ENCODE results near the gene ZDHHC11B.
"Not testable (repeated sequence)": the region's sequence is repeated elsewhere in the genome, so short reads cannot be mapped to it uniquely, and the experiment has no call there.

The ZDHHC11B gene

DNA sequence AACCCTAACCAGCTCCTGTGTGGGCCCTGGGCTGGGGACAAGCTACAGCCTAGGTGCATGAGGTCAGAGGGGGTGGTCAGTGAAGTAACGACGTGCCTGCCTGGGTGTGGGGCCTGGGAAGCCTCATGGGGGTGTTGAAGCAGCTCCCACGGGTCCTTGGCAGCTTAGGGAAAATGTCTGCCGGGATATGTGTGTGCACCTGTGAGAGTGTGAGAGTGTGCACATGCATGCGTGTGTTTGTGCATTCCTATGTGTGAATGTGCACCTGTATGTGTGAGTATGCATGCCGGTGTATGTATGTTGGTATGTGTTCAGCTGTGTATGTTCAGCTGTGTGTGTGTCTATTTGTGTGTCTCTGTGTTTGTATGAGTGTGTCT, 3.3 kb upstream of the ZDHHC11B start:
- not testable (repeated sequence) for H3K36me3 ChIP-seq (ENCODE audit: control insufficient read depth, low read length); H3F3A ChIP-seq (ENCODE audit: control insufficient read depth, insufficient read depth); H3K9me3 ChIP-seq (ENCODE audit: control insufficient read depth, insufficient read depth, low read length); H3K4me1 ChIP-seq (ENCODE audit: control insufficient read depth, low read length); H3K9me2 ChIP-seq (replicated peaks; ENCODE audit: control insufficient read depth, low read length); H4K20me1 ChIP-seq (ENCODE audit: control insufficient read depth, insufficient read depth, low read depth, low read length); H3K79me2 ChIP-seq (ENCODE audit: control insufficient read depth, low read length); H3K4me2 ChIP-seq (ENCODE audit: low read length); H3K4me3 ChIP-seq (ENCODE audit: low read length); H3K27ac ChIP-seq (ENCODE audit: low read depth, low read length)
- H3K27me3 ChIP-seq (ENCODE audit: control insufficient read depth, low read length), result peaks cover 11% of the 10 kb centered on the region

DNA sequence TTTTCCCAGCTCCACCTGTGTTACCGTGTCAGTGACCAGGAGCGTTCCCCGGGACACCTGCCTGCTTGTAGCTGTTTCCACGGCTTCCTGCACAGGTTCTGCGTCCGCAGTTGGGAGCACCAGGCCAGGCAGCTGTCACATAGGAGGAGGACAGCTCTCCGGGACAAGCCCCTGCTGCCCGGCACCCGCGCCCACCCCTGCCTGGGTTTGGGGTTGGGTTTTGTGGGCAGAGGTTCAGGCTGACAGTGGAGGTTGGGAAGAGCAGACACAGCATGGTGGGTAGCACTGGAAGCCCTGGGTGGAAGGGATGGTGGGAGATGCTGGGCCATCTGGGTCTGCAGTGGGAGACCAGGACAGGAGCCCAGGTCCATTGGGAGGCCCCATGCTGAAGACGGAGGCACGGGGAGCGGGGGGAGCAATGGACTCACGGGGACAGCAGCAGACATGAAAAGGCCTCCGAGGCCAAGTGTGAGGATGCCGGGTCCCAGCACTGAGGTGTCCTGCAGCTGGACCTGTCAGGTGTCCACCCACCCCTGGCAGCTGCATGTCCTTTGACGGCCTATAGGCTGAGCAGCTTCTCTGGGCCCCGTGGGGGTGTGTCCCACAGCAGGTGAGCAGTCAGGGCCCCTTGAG, 2.8 kb upstream of the ZDHHC11B start:
- not testable (repeated sequence) for H3K9me3 ChIP-seq (ENCODE audit: control insufficient read depth, insufficient read depth, low read length); H3K4me3 ChIP-seq (ENCODE audit: low read length); H3K27ac ChIP-seq (ENCODE audit: low read depth, low read length); H3K4me2 ChIP-seq (ENCODE audit: low read length); H3K79me2 ChIP-seq (ENCODE audit: control insufficient read depth, low read length); H4K20me1 ChIP-seq (ENCODE audit: control insufficient read depth, insufficient read depth, low read depth, low read length); H3K36me3 ChIP-seq (ENCODE audit: control insufficient read depth, low read length); H3K9me2 ChIP-seq (replicated peaks; ENCODE audit: control insufficient read depth, low read length); H3K4me1 ChIP-seq (ENCODE audit: control insufficient read depth, low read length); H3F3A ChIP-seq (ENCODE audit: control insufficient read depth, insufficient read depth)
- peaks cover 11% of the 10 kb centered on the region for H3K27me3 ChIP-seq (ENCODE audit: control insufficient read depth, low read length)

DNA sequence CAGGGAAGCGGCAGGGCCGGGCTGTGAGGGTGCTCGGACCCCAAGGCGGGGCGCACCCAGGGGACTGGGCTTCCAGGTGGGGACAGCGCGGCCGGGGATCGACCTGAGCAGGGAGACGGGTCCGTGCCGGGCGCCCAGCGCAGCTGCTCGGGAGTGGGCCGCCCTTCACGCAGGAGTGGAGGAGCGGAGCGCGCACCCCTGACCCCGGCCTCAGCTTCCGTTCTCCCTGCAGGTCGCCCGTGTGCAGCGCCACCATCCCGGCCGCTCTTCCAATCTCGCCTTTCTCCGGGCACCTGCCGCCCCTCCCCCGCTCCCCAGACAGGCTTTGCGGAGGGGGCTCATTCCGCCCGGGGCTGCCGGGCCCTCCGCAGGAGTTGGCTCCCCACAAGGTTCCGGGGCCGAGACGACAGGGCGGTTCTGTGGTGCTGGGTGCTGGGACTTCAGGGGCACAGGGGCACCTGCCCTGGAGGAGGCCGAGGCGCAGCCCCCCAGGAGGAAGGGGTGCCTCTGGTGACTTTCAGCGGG, 714 bp upstream of the ZDHHC11B start:
- H4K20me1 ChIP-seq (ENCODE audit: control insufficient read depth, insufficient read depth, low read depth, low read length); H3F3A ChIP-seq (ENCODE audit: control insufficient read depth, insufficient read depth); H3K9me3 ChIP-seq (ENCODE audit: control insufficient read depth, insufficient read depth, low read length); H3K9me2 ChIP-seq (replicated peaks; ENCODE audit: control insufficient read depth, low read length); H3K79me2 ChIP-seq (ENCODE audit: control insufficient read depth, low read length); H3K4me1 ChIP-seq (ENCODE audit: control insufficient read depth, low read length); H3K27ac ChIP-seq (ENCODE audit: low read depth, low read length); H3K36me3 ChIP-seq (ENCODE audit: control insufficient read depth, low read length): not testable (repeated sequence)
- H3K27me3 ChIP-seq (ENCODE audit: control insufficient read depth, low read length), result peaks cover 11% of the 10 kb centered on the region
- H3K4me3 ChIP-seq (ENCODE audit: low read length), result peak overlapping the region; percentile 70
- peak overlapping the region; percentile 68 for H3K4me2 ChIP-seq (ENCODE audit: low read length)

DNA sequence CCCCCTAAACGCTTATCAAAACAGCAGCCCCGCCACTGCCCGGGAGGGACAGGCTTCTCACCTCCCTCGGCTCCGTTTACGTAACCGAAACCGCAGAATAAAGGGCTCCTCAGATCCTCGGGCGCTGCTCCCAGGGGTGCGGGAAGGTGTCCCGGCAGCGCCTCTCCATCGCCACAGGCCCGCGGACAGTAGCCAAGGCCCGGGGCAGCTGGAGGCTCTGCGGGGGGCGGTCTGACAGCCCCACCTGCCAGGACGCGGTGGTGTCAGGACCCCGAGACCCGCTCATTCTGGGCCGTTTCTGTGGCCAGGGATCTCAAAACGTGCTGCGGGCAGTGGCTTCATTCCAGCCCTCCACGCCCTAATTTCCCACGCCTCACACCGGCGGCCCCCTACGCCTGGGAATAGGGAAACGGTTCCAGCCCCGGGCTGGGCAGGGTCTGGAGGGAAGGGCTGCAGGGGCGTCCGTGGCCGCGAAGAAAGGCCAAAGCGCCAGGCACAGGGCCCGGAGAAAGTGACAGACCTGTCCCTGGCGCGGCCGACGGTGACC, 575 bp downstream of the ZDHHC11B start:
- not testable (repeated sequence) for H3F3A ChIP-seq (ENCODE audit: control insufficient read depth, insufficient read depth); H3K79me2 ChIP-seq (ENCODE audit: control insufficient read depth, low read length); H3K9me3 ChIP-seq (ENCODE audit: control insufficient read depth, insufficient read depth, low read length); H3K36me3 ChIP-seq (ENCODE audit: control insufficient read depth, low read length); H3K4me1 ChIP-seq (ENCODE audit: control insufficient read depth, low read length); H3K27ac ChIP-seq (ENCODE audit: low read depth, low read length); H4K20me1 ChIP-seq (ENCODE audit: control insufficient read depth, insufficient read depth, low read depth, low read length); H3K9me2 ChIP-seq (replicated peaks; ENCODE audit: control insufficient read depth, low read length)
- H3K27me3 ChIP-seq (ENCODE audit: control insufficient read depth, low read length), result peaks cover 11% of the 10 kb centered on the region
- peak overlapping the region; percentile 48 for H3K4me2 ChIP-seq (ENCODE audit: low read length)
- peak overlapping the region; percentile 58 for H3K4me3 ChIP-seq (ENCODE audit: low read length)
- TF ChIP-seq EZH2phosphoT487 (IDR thresholded peaks at IDR 0.05; ENCODE audit: borderline replicate concordance, low read length), result 0 out of 2 replicates have a peak, but pooled peaks have one; percentile 40

DNA sequence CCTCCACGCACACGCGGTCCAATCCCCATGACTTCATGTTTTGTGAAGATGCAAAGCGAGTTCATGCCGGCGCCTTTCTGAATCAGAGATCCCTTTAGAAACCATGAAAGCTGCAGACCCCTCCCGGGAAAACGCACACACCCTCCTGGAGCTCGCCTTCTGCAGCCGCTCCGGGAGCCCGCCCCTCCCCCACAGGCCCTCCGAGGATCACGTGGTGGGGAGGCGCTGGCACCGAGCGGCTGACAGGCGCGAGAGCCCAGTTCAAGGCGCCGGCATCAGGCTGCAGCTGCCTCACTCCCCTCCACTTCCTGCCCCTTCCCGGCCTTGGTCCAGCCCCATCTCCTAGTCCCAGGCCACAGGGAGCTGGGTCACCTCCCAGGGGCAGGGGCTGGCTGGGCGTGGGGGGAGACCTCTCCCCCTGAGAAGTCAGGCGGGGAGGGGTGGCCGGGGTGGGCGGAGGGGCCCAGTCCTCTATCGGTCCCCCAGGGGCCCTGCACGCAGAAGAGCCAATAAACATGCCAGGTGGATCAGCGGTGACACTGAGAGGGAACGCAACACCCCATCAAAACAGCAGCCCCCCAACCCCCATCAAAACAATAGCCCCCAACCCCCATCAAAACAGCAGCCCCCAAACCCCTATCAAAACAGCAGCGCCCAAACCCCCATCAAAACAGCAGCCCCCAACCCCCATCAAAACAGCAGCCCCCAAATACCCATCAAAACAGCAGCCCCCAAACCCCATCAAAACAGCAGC, 1.3 kb downstream of the ZDHHC11B start:
- H3K36me3 ChIP-seq (ENCODE audit: control insufficient read depth, low read length); H3K4me2 ChIP-seq (ENCODE audit: low read length); H3K79me2 ChIP-seq (ENCODE audit: control insufficient read depth, low read length); H3K4me3 ChIP-seq (ENCODE audit: low read length); H4K20me1 ChIP-seq (ENCODE audit: control insufficient read depth, insufficient read depth, low read depth, low read length); H3K9me2 ChIP-seq (replicated peaks; ENCODE audit: control insufficient read depth, low read length); H3K27ac ChIP-seq (ENCODE audit: low read depth, low read length); H3K4me1 ChIP-seq (ENCODE audit: control insufficient read depth, low read length); H3F3A ChIP-seq (ENCODE audit: control insufficient read depth, insufficient read depth); H3K9me3 ChIP-seq (ENCODE audit: control insufficient read depth, insufficient read depth, low read length): not testable (repeated sequence)
- peaks cover 11% of the 10 kb centered on the region for H3K27me3 ChIP-seq (ENCODE audit: control insufficient read depth, low read length)

DNA sequence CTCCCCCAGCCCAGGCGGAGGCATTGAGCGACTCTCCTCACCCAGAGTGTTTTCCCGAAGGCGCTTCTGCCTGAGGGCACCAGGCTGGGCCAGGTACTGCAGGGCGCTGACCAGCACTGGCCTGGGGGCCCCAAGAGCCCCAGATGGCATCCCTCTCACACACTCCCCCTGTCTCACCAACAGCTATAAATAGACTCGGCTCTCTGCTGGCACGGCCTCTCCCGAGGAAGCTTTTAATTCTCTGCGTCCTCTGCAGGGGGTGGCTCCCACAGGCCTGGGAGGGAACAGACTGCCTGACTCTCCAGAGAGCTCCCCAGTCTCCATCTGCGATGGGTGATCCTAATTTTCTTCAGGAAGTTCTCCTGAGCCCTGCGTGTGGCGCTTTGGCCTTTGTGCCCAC, 2.2 kb downstream of the ZDHHC11B start:
- H4K20me1 ChIP-seq (ENCODE audit: control insufficient read depth, insufficient read depth, low read depth, low read length); H3K27ac ChIP-seq (ENCODE audit: low read depth, low read length); H3K36me3 ChIP-seq (ENCODE audit: control insufficient read depth, low read length); H3K4me2 ChIP-seq (ENCODE audit: low read length); H3K79me2 ChIP-seq (ENCODE audit: control insufficient read depth, low read length); H3K9me2 ChIP-seq (replicated peaks; ENCODE audit: control insufficient read depth, low read length); H3F3A ChIP-seq (ENCODE audit: control insufficient read depth, insufficient read depth); H3K4me3 ChIP-seq (ENCODE audit: low read length); H3K4me1 ChIP-seq (ENCODE audit: control insufficient read depth, low read length); H3K9me3 ChIP-seq (ENCODE audit: control insufficient read depth, insufficient read depth, low read length): not testable (repeated sequence)
- H3K27me3 ChIP-seq (ENCODE audit: control insufficient read depth, low read length), result peaks cover 11% of the 10 kb centered on the region

DNA sequence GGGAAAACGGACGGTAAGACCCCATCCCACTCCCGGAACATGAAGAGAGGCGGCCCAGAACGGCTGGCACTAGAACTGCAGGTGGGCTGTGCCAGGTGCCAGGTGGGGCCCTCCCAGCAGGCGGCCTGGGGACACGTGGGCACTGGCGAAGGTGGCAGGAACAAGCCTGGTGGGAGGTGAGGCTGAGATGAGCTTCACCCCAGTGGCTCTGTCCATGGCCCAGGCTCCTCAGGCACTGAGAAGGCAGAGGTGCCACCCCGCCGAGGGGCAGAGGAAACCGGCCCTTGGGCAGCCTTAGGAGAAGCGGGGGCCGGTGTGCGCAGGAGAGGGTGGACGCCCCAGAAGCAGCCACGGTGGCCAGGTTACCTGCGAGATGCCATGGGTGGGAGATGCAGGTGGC, 4.0 kb downstream of the ZDHHC11B start:
- H3K79me2 ChIP-seq (ENCODE audit: control insufficient read depth, low read length); H3K4me1 ChIP-seq (ENCODE audit: control insufficient read depth, low read length); H3K4me3 ChIP-seq (ENCODE audit: low read length); H4K20me1 ChIP-seq (ENCODE audit: control insufficient read depth, insufficient read depth, low read depth, low read length); H3K27ac ChIP-seq (ENCODE audit: low read depth, low read length); H3K4me2 ChIP-seq (ENCODE audit: low read length); H3K9me2 ChIP-seq (replicated peaks; ENCODE audit: control insufficient read depth, low read length); H3K36me3 ChIP-seq (ENCODE audit: control insufficient read depth, low read length); H3K9me3 ChIP-seq (ENCODE audit: control insufficient read depth, insufficient read depth, low read length); H3F3A ChIP-seq (ENCODE audit: control insufficient read depth, insufficient read depth): not testable (repeated sequence)
- H3K27me3 ChIP-seq (ENCODE audit: control insufficient read depth, low read length), result peaks cover 11% of the 10 kb centered on the region

DNA sequence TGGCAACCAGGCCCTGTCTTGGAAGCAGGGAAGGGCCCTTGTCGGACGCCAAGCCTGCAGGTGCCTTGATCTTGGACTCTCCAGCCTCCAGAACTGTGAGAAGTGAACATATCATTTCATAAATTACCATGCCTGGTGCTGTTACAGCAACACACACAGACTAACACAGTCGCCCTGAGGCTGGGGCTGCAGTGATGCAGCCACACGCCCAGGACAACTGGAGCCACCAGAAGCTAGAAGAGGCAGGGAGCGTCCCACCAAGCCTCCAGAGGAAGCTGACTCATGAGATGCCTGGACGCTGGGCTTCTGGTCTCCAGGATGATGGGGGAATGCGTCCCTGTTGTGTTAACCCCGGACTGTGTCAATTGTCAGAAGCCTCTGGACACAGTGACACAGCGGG, 5.6 kb downstream of the ZDHHC11B start:
- H3K36me3 ChIP-seq (ENCODE audit: control insufficient read depth, low read length); H3K4me2 ChIP-seq (ENCODE audit: low read length); H4K20me1 ChIP-seq (ENCODE audit: control insufficient read depth, insufficient read depth, low read depth, low read length); H3F3A ChIP-seq (ENCODE audit: control insufficient read depth, insufficient read depth); H3K9me3 ChIP-seq (ENCODE audit: control insufficient read depth, insufficient read depth, low read length); H3K27me3 ChIP-seq (ENCODE audit: control insufficient read depth, low read length); H3K4me3 ChIP-seq (ENCODE audit: low read length); H3K4me1 ChIP-seq (ENCODE audit: control insufficient read depth, low read length); H3K79me2 ChIP-seq (ENCODE audit: control insufficient read depth, low read length); H3K27ac ChIP-seq (ENCODE audit: low read depth, low read length); H3K9me2 ChIP-seq (replicated peaks; ENCODE audit: control insufficient read depth, low read length): not testable (repeated sequence)

All from DOHH2 (cell line).